GM19239 (cell line): Measurements from ENCODE around the gene SUCO.
"Not testable (repeated sequence)": the region's sequence is repeated elsewhere in the genome, so short reads cannot be mapped to it uniquely, and the experiment has no call there.

Source experiments
- DNase-seq: peaks from one replicate; pipeline ENCODE4 v3.0.0; 2011; ENCODE audit warnings: low spot score; ENCODE audit not compliant: insufficient read length
- FAIRE-seq: peaks from 2 replicates; lab custom pipeline; 2011; peaks lifted over from hg19 to GRCh38; lab: Jason Lieb, UNC

SUCO gene

GRCh38 chr1:172602706-172603105 lies 69.8 kb downstream of the SUCO start:
- no peak for FAIRE-seq

GRCh38 chr1:172603816-172604215 lies 70.9 kb downstream of the SUCO start:
- no peak for FAIRE-seq
- DNase-seq = no peak

More at GRCh38 chr1:172602706-172603105, 69.8 kb downstream of the SUCO start:
- no peak for DNase-seq

- DNase-seq (no peak), FAIRE-seq (peak; percentile 48)
Observed at GRCh38 chr1:172605641-172606040, 72.7 kb downstream of the SUCO start.

GRCh38 chr1:172607145-172607544 lies 74.2 kb downstream of the SUCO start:
- no peak for DNase-seq
- FAIRE-seq = peak; percentile 80

- FAIRE-seq = peak; percentile 33
- DNase-seq = no peak
Observed at GRCh38 chr1:172608098-172608601, 75.2 kb downstream of the SUCO start.

- DNase-seq (no peak), FAIRE-seq (no peak)
Observed at GRCh38 chr1:172609528-172609927, 76.6 kb downstream of the SUCO start.

GRCh38 chr1:172612478-172612877 lies 79.5 kb downstream of the SUCO start:
- no peak for DNase-seq
- no peak for FAIRE-seq

- DNase-seq = no peak
Observed at GRCh38 chr1:172613294-172613693, 80.3 kb downstream of the SUCO start.

GRCh38 chr1:172616195-172616594 lies 83.2 kb downstream of the SUCO start:
- DNase-seq (no peak), FAIRE-seq (no peak)

More at GRCh38 chr1:172613294-172613693, 80.3 kb downstream of the SUCO start:
- FAIRE-seq = no peak

GRCh38 chr1:172616636-172617035 lies 83.7 kb downstream of the SUCO start:
- no peak for DNase-seq
- FAIRE-seq = no peak

GRCh38 chr1:172620603-172621002 lies 87.7 kb downstream of the SUCO start:
- DNase-seq, FAIRE-seq: not testable (repeated sequence)

GRCh38 chr1:172622541-172622940 lies 89.6 kb downstream of the SUCO start:
- FAIRE-seq (no peak), DNase-seq (no peak)

- DNase-seq = no peak
- FAIRE-seq = no peak
Observed at GRCh38 chr1:172623748-172624147, 90.8 kb downstream of the SUCO start.

GRCh38 chr1:172626845-172627244 lies 93.9 kb downstream of the SUCO start:
- FAIRE-seq (no peak), DNase-seq (no peak)

- FAIRE-seq (no peak), DNase-seq (no peak)
Observed at GRCh38 chr1:172627702-172628101, 94.8 kb downstream of the SUCO start.

GRCh38 chr1:172628401-172628800 lies 95.5 kb downstream of the SUCO start:
- DNase-seq (no peak), FAIRE-seq (no peak)

GRCh38 chr1:172629170-172629569 lies 96.2 kb downstream of the SUCO start:
- FAIRE-seq (no peak), DNase-seq (no peak)

- DNase-seq (no peak), FAIRE-seq (no peak)
Observed at GRCh38 chr1:172629638-172630037, 96.7 kb downstream of the SUCO start.

- FAIRE-seq (no peak), DNase-seq (no peak)
Observed at GRCh38 chr1:172630056-172630818, 97.3 kb downstream of the SUCO start.

- FAIRE-seq = no peak
- DNase-seq = no peak
Observed at GRCh38 chr1:172630868-172631267, 97.9 kb downstream of the SUCO start.

- FAIRE-seq (no peak), DNase-seq (no peak)
Observed at GRCh38 chr1:172637522-172637921, 104.6 kb downstream of the SUCO start.

- DNase-seq = no peak
- no peak for FAIRE-seq
Observed at GRCh38 chr1:172638249-172638648, 105.3 kb downstream of the SUCO start.
